Activated CD4-positive, alpha-beta T cell treated with anti-CD3 and anti-CD28 coated beads, Interleukin-2, amount 50 U/mL, for 4 hours (primary cell): Measurements from ENCODE around the gene NCKAP1.
"Not testable (repeated sequence)": the region's sequence is repeated elsewhere in the genome, so short reads cannot be mapped to it uniquely, and the experiment has no call there.

Experiments used
- DNase-seq, 2 experiments: peaks; one replicate each; pipeline ENCODE4 v3.0.0-alpha.2; 2020

NCKAP1 gene, protein sequence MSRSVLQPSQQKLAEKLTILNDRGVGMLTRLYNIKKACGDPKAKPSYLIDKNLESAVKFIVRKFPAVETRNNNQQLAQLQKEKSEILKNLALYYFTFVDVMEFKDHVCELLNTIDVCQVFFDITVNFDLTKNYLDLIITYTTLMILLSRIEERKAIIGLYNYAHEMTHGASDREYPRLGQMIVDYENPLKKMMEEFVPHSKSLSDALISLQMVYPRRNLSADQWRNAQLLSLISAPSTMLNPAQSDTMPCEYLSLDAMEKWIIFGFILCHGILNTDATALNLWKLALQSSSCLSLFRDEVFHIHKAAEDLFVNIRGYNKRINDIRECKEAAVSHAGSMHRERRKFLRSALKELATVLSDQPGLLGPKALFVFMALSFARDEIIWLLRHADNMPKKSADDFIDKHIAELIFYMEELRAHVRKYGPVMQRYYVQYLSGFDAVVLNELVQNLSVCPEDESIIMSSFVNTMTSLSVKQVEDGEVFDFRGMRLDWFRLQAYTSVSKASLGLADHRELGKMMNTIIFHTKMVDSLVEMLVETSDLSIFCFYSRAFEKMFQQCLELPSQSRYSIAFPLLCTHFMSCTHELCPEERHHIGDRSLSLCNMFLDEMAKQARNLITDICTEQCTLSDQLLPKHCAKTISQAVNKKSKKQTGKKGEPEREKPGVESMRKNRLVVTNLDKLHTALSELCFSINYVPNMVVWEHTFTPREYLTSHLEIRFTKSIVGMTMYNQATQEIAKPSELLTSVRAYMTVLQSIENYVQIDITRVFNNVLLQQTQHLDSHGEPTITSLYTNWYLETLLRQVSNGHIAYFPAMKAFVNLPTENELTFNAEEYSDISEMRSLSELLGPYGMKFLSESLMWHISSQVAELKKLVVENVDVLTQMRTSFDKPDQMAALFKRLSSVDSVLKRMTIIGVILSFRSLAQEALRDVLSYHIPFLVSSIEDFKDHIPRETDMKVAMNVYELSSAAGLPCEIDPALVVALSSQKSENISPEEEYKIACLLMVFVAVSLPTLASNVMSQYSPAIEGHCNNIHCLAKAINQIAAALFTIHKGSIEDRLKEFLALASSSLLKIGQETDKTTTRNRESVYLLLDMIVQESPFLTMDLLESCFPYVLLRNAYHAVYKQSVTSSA

DNA sequence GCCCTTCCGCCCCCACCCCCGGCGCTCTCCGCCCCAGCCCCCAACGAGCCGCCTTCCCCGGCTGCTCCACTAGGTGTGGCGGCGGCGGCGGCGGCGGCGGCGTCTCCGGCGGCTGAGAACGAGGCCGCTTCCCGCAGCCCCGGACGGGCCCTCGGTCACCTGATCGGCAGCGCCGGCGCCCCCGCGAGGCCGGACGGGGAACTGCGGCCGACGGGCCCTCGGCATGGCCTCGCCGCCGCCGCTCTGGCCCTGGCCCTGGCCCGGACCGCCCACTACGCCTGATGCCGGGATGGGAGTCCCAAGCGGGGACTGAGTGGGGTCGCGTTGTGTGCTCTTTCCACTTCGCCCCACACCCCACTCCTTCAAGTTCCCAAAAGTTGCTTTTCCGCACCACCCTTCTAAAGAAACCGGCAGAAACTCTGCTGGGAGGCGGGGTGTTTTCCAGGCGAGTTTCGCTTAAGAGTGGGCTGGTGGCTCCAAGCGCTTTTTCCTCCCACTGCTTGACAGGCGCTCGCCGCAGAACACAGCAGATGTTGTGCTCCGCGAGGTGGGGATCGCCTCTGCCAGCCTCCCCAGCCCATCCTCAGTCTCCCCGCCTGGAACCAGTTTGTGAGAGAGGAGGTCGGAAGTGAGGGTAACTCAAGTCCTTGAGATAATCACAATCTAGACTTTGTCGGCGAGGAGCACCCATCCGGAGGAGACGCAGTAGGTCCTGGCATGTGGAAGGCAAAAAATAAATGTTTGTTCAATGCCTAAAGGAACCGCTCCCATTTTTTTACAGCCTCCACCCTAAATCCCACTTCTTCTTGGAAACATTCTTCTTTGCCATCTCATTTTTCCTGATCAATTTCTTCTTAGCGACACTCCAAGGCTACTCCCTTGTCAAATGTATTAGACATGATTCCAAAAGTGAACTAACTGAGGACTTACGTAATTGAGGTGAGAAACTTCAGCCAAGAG lies at the start of gene NCKAP1:
NCKAP1 (minus strand) TSS at position 117 of the 960 bp plus-strand sequence. CDS start 358 bp downstream, outside the sequence.
- peak; percentile 78 to 79 for DNase-seq

DNA sequence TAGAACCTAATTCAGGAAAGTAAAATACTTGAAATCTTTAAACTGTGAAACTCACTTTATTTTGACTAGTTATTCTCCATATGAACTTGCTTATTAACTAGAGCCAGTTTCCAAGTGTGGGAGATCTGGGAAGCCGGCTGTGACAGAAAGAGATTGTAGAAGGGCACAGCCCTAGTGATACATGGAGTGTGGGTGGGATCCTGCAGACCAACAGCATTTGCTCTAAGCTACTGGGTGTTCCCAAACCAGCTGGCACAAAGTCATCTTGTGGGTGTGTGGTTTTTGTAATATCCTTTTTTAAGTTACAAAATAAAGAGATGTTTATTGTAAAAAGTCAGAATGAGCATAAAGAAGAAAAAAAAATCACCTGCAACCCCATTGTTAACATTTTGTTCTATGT lies 43.7 kb upstream of the NCKAP1 start:
- no peak for DNase-seq

DNA sequence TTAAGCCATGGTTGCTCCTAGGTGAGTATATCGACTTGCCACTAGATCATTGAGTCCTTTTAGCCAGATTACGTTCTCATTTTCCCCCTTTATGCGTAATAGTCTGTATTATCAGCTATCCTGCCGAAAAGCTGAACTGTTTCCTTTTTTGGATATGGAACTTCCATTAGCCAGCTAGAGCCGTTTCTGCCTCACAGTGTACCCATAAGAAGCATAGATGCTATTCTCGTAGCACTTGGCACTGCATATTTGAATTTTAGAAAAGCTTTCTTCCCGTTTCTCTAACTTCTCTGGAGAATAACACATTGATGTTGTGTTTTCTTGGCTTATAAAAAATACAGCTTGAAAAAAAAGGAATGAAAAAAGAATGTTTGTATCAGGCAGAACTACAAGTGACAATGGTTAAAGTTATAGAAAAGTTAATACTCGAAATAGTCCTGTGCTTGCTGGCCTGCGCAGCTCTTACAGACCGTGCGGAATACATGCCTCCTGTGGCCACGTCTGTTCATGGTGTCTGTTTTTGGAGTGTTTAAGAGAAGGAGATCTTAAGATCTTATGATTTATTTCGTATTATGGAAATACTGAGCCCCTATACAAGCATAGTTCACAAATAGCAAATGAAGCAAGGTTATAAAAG lies 41.0 kb upstream of the NCKAP1 start:
- DNase-seq: no peak

DNA sequence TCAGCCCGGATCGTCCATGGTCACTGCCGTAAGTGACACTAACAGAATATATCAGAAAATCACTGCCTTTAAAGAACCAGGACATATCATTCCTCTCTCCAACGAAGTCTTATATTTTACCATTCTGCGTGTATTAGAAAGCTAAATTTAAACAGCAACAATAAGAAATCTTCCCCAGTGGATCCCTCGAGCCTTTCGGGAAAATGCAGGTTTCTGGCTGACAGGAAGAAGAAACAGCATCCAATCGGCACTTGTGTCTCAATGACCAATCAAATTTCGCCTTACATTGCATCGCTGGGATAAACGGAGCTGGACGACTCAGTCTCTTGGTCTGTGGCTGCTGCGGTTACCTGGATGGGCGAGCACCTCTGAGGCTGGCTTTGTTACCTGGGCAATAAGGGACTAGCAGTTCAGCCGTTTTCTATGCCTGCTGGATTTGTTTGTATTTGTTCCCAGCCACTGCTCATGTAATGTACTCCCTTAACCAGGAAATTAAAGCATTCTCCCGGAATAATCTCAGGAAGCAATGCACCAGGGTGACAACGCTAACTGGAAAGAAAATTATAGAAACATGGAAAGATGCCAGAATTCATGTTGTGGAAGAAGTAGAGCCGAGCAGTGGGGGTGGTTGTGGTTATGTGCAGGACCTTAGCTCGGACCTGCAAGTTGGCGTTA lies 40.3 kb upstream of the NCKAP1 start, which contains the start of gene DUSP19:
DUSP19 (plus strand) TSS at position 284 of the 675 bp plus-strand sequence; CDS start at position 471, 187 bp downstream.
- DNase-seq: peak; percentile 75 to 77

DNA sequence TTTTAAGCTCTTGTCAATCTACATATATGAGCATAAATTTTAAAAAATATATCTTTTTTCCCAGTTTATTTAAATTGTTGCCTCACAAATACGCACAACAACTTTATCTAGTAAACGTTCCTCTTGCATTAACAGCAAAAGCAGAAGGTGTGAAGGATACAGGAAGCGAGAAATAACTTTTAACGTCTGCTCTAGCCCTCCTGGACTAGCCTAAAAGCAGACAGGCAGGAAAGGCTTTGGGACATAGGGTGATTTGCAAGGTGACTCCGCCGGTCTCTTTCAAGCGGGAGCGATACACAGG lies 39.9 kb upstream of the NCKAP1 start:
- no peak for DNase-seq

DNA sequence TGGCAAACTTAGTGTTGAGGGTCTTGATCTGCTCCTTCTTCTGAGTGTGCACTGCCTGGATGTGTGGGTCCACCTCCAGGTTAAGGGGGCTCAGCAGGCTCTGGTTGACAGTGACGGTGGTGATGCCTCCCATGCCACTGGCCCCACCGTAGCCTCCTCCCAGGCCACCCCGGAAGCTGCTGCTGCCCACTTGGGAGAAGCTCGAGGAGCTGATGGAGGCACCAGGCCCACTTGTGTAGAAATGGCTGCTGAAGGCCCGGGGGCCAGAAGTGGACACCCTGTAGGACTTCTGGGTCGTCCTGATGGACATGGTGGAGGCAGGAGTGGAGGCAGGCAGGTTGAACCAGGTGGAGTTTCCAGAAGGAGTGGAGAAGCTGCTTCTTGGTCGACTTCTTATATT lies 33.9 kb upstream of the NCKAP1 start:
- no peak for DNase-seq

DNA sequence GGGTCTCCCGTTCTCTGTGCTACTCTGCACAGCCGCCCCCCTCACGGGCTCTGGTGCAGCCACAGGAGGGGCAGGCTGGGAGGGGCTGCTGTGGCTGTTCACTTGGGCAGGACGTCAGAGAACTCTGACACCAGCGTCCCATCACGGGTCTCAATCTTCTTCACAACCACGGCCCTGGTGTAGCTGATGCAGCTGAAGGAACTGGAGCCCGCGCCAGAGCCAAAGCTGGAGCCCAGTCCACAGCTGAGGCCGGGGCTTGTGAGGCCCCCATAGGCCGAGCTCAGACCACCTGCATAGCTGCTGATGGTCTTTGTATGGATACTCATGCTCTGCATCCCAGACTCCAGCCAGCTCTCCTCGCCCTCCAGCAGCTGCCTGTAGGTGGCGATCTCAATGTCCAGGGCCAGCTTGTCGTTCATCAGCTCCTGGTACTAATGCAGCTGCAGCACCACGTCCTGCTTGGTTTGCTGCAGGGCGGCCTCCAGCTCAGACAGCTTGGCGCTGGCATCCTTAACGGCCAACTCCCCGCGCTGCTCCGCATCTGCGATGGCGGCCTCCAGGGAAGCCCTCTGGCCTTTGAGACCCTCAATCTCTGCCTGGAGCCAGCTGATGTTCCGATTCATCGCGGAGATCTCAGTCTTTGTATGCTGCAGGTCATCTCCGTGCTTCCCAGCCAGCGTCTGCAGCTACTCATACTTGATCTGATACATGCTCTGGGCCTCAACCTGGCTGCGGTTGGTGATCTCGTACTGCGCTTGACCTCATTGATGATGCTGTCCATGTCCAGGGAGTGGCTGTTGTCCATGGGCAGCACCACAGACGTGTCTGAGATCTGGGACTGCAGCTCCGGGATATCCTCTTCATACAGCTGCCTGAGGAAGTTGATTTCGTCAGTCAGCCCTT lies 32.9 kb upstream of the NCKAP1 start:
- DNase-seq: no peak

DNA sequence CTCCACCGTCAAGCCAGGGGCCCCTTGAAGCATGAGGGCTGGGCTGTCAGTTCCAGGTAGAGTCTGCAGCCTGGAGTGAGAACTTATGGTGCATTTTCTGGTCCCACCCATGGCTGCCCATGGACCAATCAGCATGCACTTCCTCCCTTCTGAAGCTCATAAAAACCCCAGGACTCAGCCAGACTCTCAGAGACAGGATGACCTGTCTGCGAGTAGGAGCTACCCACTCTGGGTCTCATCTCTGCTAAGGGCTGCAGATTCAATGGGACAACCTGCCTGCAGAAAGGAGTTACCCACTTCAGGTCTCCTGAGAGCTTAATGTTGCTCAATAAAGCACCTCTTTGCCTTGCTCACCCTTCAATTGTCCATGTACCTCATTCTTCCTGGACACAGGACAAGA lies 30.9 kb upstream of the NCKAP1 start:
- no peak for DNase-seq

DNA sequence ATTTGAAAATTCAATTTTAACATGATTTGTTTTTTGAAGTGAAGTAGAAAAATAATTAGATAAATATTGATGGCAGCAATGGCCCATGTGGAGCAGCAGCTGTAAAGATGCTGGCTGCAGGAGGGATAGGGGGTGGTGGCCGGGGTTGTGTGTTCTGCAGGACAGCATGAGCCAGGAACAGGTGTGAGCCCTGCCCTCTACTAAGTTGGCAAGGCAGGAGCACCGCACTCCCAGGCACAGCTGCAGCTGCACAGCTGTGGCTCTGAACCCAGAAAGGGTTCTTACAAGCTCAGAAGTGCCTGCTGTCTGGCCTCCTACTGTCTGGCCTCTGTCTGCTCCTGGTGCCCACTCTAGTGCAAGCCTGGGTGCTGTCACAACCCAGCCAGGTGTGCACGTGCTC lies 30.3 kb upstream of the NCKAP1 start:
- no peak for DNase-seq

DNA sequence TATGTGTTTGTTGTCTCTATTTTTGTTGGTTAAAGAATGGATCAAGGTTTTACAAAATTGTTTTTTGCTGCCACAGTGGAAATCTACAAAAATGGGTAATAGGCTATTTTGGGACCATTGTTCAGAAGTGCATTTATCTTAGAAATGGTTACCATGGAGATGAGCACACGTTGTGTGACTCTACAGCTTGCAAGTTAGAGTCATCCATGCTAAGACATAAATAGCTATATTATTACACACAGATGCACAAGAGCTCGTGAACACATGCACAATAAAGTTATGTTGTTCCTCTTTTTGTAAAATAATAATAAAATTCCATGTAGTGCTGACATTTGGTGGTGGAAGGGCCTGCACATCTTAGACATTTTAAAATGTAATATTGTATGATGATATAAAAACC lies 24.8 kb upstream of the NCKAP1 start:
- DNase-seq: no peak

DNA sequence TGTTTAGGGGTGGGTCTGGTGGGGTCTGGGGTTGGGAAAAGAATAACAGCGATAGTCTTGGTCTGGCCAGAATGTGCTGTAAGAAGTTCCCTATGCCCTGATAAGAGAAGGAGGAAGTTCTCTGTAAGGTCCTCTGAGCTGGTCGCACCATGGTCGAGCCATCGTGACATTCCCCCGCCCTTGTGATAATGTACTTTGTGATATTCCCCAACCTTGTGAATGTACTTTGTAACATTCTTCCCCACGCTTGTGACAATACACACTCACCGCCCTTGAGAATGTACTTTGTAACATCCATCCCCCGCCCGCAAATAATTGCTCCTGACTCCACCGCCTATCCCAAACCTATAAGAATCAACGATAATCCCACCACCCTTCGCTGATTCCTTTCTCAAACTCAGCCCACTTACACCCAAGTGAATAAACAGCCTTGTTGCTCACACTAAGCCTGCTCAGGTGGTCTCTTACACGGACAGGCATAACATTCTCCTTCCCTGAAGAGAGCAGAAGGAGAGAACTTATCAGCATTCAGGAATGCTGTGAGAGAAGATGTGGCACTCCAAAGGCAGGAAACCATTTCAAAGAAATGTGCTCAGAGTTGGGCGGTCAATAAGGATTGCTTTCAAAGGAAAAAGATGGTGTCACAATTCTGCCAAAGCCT lies 22.4 kb upstream of the NCKAP1 start:
- no peak for DNase-seq

DNA sequence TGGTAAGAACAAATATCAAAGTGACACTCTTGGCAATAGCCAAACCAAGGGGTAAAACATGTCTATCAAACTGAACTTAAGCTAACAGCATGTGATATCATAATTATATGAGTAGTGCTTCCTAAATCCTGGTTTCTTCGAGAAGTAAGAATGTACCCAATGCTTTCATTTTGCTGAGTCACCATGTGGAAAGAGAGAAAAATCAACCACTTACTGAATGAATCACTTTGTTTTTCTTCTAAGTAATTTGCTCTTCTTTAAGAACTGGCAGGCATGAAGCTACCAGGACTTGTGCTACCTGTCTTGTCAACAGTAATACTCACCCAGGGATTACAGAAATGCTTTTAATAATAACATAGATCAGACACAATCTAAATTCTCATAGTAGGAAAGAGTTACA lies 21.3 kb upstream of the NCKAP1 start:
- DNase-seq: no peak

DNA sequence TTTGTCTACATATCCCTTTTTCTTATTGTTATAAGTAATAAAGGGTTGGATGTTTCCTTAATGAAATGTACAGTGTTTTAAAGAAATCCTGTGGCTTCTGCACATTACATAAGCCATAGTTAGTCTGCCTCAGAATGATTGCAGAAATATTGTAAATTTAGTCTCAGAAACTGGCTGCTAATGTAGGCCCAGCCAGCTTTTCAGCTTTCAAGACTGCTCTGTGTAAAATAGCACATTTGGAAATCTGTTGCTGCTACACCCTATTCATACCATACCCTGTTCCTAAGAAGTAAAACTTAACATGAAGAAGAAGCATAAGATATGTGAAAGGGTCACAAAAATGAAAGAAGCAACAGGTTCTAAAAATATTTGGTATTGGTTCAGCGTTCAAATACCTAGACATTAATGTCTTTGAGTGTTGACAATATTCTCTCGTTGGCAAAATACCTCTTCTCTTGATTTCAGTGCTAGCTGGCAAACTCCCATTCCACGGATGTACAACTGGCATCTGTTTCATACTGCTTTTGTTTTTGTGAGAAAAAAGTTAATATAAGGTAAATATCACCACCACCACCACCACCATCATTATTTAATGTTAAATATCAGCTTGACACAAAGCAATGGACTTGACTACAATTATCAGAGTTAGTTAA lies 19.2 kb upstream of the NCKAP1 start:
- no peak for DNase-seq

DNA sequence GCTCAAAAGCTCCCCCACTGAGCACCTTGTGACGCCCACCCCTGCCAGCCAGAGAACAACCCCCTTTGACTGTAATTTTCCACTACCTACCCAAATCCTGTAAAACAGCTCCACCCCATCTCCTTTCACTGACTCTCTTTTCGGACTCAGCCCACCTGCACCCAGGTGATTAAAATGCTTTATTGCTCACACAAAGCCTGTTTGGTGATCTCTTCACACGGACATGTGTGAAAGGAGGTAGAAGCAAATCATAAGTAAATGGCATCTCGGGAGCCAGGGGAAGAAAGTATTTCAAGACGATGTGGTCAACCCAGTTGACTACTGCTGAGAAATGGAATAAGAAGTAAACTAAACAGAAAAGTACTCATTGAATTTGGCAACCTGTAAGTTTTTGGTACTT lies 11.2 kb upstream of the NCKAP1 start:
- DNase-seq: no peak

DNA sequence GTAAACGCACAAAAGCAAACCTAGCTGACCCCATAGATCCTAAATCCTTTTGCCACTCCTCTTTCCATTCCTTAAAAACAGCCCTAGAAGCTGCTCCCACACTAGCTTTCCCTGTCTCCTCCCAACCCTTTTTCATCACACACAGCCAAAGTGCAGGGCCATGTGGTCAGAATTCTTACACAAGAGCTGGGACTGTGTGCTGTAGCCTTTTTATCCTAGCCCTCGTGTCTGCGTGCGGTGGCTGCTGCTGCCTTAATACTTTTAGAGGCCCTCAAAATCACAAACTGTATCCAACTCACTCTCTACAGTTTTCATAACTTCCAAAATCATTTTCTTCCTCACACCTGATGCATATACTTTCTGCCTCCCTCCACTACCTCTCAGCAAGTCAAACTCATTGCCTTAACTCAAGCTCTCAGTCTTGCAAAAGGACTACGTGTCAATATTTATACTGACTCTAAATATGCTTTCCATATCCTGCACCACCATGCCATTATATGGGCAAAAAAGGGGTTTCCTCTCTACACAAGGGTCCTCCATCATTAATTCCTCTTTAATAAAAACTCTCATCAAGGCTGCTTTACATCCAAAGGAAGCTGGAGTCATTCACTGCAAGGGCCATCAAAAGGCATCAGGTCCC lies 9.3 kb upstream of the NCKAP1 start:
- DNase-seq: not testable (repeated sequence)

DNA sequence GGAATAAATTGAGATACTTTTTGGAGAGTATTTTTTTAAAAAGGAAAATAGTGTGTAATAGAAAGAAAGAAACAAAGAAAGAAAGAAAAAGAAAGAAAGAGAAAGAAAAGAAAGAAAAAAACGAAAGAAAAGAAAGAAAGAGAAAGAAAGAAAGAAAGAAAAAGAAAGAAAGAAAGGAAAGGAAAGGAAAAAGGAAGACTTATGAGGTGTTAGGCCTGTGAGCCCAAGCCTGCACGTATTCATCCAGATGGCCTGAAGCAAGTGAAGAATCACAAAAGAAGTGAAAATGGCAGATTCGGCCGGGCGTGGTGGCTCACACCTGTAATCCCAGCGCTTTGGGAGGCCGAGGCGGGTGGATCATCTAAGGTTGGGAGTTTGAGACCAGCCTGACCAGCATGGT lies 5.3 kb upstream of the NCKAP1 start:
- DNase-seq: not testable (repeated sequence)

DNA sequence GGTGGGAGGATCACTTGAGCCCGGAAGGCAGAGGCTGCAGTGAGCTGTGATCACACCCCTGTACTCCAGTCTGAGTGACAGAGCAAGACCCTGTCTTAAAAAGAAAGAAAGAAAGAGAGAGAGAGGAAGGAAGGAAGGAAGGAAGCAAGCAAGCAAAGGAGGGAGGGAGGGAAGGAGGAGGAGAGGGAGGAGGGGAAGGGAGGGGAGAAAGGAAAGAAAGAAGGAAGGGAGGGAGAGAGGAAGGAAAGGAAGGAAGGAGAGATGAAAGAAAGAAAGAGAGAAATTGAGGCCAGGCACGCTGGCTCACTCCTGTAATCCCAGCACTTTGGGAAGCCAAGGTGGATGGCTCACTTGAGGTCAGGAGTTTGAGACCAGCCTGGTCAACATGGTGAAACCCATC lies 2.3 kb upstream of the NCKAP1 start:
- DNase-seq: no peak

DNA sequence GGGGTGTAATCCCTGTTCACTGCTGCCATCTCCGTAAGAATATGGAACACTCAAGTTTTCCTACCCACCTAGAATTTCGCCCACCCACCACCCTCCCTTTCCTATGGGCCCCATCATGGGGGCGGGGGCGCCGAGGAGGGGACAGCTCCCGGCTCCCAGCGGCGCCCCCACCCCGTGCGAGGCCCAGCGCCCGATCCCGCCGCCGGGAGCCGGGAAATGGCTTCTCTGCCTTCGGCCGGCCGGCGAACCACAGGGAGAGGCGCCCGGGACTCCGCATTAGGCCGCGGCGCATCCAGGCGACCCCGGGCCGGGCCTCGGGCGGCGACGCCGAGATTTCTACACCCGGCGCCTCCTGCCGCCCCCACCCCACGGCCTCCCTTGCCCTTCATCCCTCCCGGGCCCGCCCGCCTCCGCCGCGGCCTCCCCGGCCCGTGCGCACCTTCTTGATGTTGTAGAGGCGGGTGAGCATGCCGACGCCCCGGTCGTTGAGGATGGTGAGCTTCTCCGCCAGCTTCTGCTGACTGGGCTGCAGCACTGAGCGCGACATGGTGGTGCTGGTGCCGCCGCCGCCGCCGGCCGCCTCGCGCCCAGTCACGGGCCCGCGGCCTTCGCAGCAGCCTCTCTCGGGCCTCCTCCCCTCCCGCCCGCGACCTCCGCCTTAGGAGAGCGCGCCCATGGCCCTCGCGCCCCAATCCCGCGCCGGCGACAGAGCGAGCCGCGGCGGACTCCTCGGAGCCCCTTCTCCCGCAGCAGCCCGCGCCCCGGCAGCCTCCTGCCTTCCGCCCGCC lies 510 bp downstream of the NCKAP1 start:
- DNase-seq: peak; percentile 29 to 34
